Rectal smooth muscle tissue (tissue), 1 donor: ENCODE data around the gene COMMD1.
"Not testable (repeated sequence)": the region's sequence is repeated elsewhere in the genome, so short reads cannot be mapped to it uniquely, and the experiment has no call there.

Experiments
- H3K27ac ChIP-seq: one replicate; pipeline ENCODE4 v1.7.0; 2013; ENCODE audit warnings: low read depth, low read length, inconsistent platforms
- H3K27me3 ChIP-seq: one replicate; pipeline ENCODE4 v1.7.0; 2013; ENCODE audit warnings: low read length; ENCODE audit not compliant: control insufficient read depth, insufficient read depth
- H3K36me3 ChIP-seq: one replicate; pipeline ENCODE4 v1.7.0; 2013; ENCODE audit warnings: low read length; ENCODE audit not compliant: control insufficient read depth, insufficient read depth
- H3K4me1 ChIP-seq: one replicate; pipeline ENCODE4 v1.7.0; 2013; ENCODE audit warnings: low read length; ENCODE audit not compliant: control insufficient read depth, insufficient read depth
- H3K4me3 ChIP-seq: one replicate; pipeline ENCODE4 v1.7.0; 2013; ENCODE audit warnings: low read length
- H3K9ac ChIP-seq: one replicate; pipeline ENCODE4 v1.7.0; 2013; ENCODE audit warnings: low read length

Gene COMMD1

GRCh38 chr2:62145478-62146100 lies 240.1 kb downstream of the COMMD1 start:
- Histone ChIP-seq H3K27me3 (no peaks in the 10 kb centered on the region), H3K9ac (no peak overlapping the region), H3K4me1 (no peaks in the 10 kb centered on the region), H3K36me3 (no peaks in the 10 kb centered on the region), H3K27ac (no peak overlapping the region), H3K4me3 (no peak overlapping the region)

- not testable (repeated sequence) for H3K36me3 ChIP-seq, H3K27me3 ChIP-seq, H3K4me3 ChIP-seq, H3K27ac ChIP-seq, H3K9ac ChIP-seq, H3K4me1 ChIP-seq
Measured at GRCh38 chr2:62146790-62147189, 241.3 kb downstream of the COMMD1 start.

GRCh38 chr2:62147610-62148301 lies 242.3 kb downstream of the COMMD1 start:
- Histone ChIP-seq H3K27me3 (no peaks in the 10 kb centered on the region), H3K27ac (no peak overlapping the region), H3K9ac (no peak overlapping the region), H3K4me1 (no peaks in the 10 kb centered on the region), H3K4me3 (no peak overlapping the region), H3K36me3 (no peaks in the 10 kb centered on the region)

GRCh38 chr2:62149708-62150107 lies 244.2 kb downstream of the COMMD1 start:
- Histone ChIP-seq H3K27ac (no peak overlapping the region), H3K9ac (no peak overlapping the region)

GRCh38 chr2:62150597-62151305 lies 245.3 kb downstream of the COMMD1 start:
- Histone ChIP-seq H3K9ac (no peak overlapping the region), H3K27me3 (no peaks in the 10 kb centered on the region), H3K36me3 (no peaks in the 10 kb centered on the region), H3K4me3 (no peak overlapping the region), H3K27ac (no peak overlapping the region), H3K4me1 (no peaks in the 10 kb centered on the region)

More at GRCh38 chr2:62149708-62150107, 244.2 kb downstream of the COMMD1 start:
- Histone ChIP-seq H3K27me3 (no peaks in the 10 kb centered on the region), H3K36me3 (no peaks in the 10 kb centered on the region), H3K4me3 (no peak overlapping the region), H3K4me1 (no peaks in the 10 kb centered on the region)

GRCh38 chr2:62151306-62151638 lies 245.8 kb downstream of the COMMD1 start:
- Histone ChIP-seq H3K4me3 (no peak overlapping the region), H3K36me3 (no peaks in the 10 kb centered on the region), H3K27me3 (no peaks in the 10 kb centered on the region), H3K4me1 (no peaks in the 10 kb centered on the region), H3K27ac (no peak overlapping the region), H3K9ac (no peak overlapping the region)

- Histone ChIP-seq H3K27ac (no peak overlapping the region), H3K36me3 (no peaks in the 10 kb centered on the region), H3K4me3 (no peak overlapping the region), H3K4me1 (no peaks in the 10 kb centered on the region), H3K27me3 (no peaks in the 10 kb centered on the region), H3K9ac (no peak overlapping the region)
Measured at GRCh38 chr2:62152000-62152399, 246.5 kb downstream of the COMMD1 start.

- Histone ChIP-seq H3K4me3 (no peak overlapping the region), H3K27ac (no peak overlapping the region), H3K4me1 (no peaks in the 10 kb centered on the region), H3K27me3 (no peaks in the 10 kb centered on the region), H3K36me3 (no peaks in the 10 kb centered on the region), H3K9ac (no peak overlapping the region)
Measured at GRCh38 chr2:62156861-62157496, 251.5 kb downstream of the COMMD1 start.

- Histone ChIP-seq H3K4me1 (no peaks in the 10 kb centered on the region), H3K27me3 (no peaks in the 10 kb centered on the region)
Measured at GRCh38 chr2:62158444-62159121, 253.1 kb downstream of the COMMD1 start.

GRCh38 chr2:62160691-62161090 lies 255.2 kb downstream of the COMMD1 start:
- not testable (repeated sequence) for H3K9ac ChIP-seq, H3K4me3 ChIP-seq, H3K27ac ChIP-seq, H3K27me3 ChIP-seq, H3K36me3 ChIP-seq, H3K4me1 ChIP-seq

More at GRCh38 chr2:62158444-62159121, 253.1 kb downstream of the COMMD1 start:
- H3K27ac ChIP-seq = no peak overlapping the region
- no peaks in the 10 kb centered on the region for H3K36me3 ChIP-seq
- H3K9ac ChIP-seq = no peak overlapping the region
- no peak overlapping the region for H3K4me3 ChIP-seq

GRCh38 chr2:62163106-62163831 lies 257.8 kb downstream of the COMMD1 start:
- no peak overlapping the region for H3K27ac ChIP-seq
- H3K4me1 ChIP-seq = no peaks in the 10 kb centered on the region
- no peak overlapping the region for H3K4me3 ChIP-seq
- no peak overlapping the region for H3K9ac ChIP-seq
- H3K36me3 ChIP-seq = no peaks in the 10 kb centered on the region
- no peaks in the 10 kb centered on the region for H3K27me3 ChIP-seq
